GM18951 (cell line): ENCODE data around the gene IGSF9B.

Source experiments
- POLR2A ChIP-seq: IDR thresholded peaks from 4 replicates; pipeline ENCODE4 v1.6.1; 2011; ENCODE audit warnings: mild to moderate bottlenecking; ENCODE audit not compliant: insufficient read length, insufficient read depth; ENCODE audit errors: extremely low read depth
- in situ Hi-C: fragments of 300-500 bp; cut with MboI; formaldehyde crosslinking; loops from one replicate; pipeline ENCODE4 v1.12.0; 2022; ENCODE audit warnings: low sequenced_read_pairs, mixed read lengths, inconsistent platforms; ENCODE audit not compliant: unreplicated experiment

Gene IGSF9B

DNA sequence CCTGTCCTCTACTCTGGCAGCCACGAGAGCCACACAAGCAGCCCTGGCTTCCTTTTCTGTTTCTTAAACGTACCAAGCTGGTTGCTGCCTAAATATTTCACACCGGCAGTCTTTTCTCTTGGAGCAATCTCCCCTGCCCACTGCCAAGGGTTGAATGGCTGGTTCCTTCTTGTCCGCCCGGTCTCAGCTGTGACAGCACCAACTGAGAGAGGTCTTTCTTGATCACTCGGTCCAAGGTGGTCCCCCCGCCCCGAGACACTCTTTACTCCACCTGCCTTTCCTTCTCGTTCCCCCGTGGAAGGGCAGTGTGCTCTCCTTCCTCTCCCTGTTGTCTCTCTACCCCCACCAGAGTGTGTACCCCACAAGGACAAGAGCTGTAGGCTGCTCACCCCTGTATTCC lies 33.7 kb upstream of the IGSF9B start:
- no peak for TF ChIP-seq POLR2A
- in situ Hi-C loops: no loop called here

DNA sequence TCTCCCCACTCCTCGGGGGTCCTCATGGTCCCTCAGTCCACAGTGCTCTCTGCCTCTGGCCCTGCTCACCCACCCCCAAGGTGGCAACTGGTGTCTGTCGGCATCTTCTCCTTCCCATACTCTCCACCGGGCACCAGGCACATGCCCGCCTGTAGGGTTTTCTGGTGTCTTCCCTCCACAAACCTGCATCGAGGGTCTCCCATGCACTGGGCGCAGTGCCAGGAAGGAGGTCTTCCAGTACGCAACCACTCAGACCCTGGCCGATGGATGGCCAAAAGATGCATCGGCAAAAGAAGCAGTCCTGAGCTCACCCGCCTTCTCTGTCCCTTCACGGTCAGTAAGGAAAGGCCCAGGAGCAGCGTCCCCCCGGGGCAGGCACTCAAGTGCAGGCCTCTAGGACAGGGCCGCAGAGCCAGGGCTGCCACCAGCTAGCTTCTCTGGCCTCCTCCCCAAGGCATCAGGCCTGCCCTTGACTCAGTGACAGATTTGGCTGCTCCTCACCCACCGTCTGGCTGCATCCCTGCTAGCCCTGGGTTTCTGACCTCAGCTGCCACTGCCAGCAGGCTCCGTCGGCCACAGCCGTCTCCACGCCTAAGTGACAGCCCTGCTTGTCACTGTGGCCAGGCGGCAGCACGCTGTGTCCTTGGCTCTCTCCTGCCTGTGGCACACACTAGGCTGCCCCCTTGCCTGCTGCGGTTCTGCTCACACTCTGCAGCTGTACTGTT lies 32.1 kb upstream of the IGSF9B start:
- TF ChIP-seq POLR2A: no peak
- in situ Hi-C loops: no loop called here

DNA sequence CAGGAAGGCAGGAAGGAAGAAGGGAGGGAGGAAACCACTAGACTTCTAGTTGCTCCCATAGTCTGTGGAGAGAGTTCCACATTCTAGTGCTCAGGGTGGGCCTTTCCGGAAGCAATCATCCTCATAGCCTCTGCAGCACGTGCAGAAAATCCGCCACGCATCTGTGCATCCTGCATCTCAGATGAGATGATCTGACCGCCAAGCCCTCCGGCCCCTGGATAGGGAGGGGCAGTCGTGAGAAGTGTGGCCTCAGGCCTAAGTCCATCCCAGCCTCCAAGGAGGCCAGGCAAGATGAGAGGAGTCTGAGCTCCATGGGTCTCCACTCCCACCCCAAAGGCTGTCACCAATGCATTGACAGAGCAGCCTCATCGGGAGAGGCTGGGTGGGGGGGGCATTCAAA lies 30.4 kb upstream of the IGSF9B start:
- no peak for TF ChIP-seq POLR2A
- in situ Hi-C loops: no loop called here

DNA sequence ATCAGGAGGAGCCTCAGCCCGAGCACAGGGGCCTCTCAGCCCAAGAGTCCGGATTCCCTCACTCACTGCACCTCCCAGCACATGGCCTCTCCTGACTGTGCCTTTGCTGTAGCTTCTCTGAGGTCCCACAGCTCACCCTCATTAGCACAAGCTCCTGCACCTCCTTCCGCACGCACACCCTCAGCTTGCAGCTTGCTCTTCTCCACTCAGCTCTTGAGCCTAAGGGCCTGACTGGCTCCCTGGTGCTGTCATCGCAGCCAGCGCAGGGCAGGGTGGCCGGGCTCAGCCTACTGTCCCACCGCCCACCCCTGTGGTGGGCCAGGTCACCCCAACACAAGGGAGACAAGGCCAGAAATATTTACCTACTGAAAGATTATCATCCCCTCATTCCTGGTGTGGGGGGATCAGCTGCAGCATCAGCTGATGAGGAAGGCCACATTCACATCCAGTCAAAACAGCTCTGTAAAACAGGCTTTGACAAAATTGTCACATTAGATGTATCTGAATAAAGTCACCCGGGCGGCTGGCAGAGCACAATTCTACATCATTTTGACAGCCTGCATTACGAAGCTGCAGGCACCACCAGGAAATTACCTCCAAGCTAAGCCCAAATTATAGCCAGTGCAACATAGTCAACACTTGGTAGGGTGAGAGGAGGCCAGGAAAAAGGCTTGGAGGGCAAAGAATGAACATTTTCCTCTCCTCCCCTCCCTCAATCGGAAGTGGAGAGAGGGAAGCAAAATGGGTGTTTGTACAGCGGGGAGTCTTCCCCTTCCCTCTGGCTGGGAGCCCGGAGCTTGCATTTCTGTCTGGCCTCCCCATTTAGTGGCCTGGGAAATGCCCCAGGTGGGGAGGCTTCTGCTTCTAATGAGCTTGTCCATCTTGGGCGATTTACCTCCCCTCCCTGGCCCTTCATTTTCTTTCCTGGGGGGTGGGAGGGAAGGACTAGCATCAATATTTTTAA lies 29.5 kb upstream of the IGSF9B start:
- TF ChIP-seq POLR2A: no peak
- in situ Hi-C loops: no loop called here

DNA sequence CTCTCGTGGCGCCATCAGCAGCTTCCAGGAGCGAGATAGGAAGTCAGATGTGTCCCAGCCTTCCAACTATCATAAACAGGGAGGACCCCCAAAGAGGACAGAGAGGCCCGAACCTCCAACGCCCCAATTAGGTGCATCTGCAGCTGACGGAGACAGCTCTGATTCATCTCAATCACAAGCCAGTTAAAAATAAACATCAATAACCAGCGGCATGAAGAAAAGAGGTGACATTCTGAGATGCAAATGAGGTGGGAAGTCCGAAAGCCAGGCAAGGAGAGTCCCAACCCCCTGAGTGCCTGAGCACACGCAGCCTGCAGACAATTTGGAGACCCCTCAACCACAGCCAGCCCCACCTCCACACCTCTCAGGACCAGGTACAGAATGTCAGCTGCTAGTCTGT lies 28.1 kb upstream of the IGSF9B start:
- in situ Hi-C loops: no loop called here
- no peak for TF ChIP-seq POLR2A

DNA sequence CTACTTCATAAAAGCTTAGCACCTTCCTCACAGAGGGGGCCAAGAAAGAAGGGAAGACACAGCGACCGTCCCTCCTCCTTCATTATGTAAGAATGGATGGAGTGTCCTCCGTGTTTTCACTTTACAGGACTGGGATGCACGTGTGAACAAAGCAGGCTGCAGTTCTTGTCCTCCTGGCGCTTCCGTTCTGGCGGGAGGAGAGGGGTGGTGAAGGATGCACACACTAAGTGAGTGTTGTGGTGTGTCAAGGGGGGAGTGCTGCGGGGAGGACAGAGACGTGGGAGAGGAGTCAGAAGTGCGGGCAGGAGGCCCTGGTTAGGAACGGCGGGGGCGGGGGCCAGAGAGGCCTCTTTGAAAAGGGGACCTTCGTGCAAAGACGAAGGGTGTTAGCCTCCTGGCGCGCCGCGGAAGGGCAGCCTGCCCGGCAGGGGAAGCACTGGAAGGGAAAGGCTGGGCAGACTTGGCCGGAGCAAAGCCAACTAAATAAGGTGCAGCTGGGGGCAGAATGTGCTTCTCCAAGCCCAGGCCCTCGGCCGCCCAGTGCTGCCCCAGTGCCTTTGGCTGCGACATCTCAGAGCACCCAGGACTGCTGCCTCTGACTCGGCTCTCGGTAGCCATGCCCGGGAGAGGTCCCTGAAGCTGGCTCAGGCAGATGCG lies 27.0 kb upstream of the IGSF9B start:
- no peak for TF ChIP-seq POLR2A
- in situ Hi-C loops: no loop called here

DNA sequence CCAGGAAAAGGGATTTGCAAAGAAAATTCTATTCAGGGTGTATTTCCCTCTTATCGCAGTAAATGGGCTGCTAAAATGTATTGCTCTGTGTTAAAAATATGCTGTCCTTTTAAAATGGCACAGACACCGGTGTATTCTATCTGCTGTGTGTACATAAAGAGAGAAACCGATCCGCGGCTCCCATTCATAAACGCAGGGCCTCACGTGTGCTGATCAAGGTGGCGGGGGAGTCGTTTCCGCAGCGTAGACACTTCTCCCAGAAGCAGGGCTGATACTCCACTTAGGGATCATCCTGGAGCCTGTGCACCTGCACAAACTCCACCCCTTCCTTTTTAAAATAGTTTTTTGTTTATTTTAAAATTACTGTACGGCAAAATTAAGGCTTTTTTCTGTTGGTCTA lies 26.1 kb upstream of the IGSF9B start:
- TF ChIP-seq POLR2A: no peak
- in situ Hi-C loops: no loop called here

DNA sequence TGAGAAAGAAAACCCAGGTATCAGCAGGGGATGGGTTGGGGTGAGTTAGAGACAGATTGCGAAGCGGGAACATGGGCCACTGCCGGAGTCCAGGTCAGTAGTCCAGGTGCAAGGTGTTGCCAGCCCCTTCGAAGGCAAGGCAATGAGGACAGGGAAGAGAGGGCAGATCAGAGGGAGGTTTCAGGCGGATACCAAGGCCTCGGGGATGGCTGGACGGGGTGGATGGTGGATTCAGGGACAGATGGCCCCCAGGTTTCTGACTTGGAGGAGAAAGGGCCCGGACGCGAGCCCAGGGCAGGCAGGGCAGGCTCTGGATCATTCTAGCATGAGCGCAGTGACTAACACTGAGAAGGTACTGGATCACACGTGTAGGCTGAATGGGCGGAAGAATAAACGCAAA lies 25.4 kb upstream of the IGSF9B start:
- in situ Hi-C loops: no loop called here
- no peak for TF ChIP-seq POLR2A

DNA sequence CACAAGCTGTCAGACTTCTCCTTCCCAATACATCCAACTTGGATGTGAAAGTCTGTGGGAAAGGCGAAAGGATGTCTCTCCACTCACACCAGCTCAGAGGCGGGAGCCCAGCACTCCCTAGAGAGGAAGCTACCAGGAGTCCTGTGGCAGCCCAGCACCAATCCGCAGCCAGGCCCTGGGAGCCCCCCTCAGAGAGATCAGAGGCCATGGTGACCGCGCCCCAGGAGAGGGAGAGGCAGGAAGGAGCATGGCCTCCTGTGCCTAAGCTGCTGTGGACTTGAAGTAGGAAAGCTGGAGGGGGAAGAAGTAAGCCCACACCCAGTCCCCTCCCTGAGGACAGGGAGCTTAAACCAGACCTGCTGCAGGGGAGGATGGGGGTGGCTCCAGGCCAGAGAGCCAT lies 24.4 kb upstream of the IGSF9B start:
- TF ChIP-seq POLR2A: no peak
- in situ Hi-C loops: no loop called here

DNA sequence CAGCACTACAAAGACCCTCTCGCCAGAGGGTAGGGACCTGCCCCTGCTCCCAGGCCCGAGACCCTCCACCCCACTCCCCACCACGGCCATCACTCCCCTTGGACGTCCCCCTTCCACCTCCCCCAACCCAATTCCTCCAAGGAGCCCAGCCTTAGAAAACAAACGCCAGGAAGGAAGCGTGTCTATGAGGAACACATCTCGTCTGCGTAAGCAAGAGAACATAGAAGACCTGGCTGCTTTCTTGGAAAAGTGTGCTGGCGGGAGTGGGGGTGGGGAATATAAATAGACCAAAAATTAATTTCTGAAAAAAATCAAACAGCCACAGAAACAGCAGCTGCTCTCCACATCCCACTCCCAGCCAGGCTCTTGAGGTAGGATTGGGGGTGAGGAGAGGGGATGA lies 23.9 kb upstream of the IGSF9B start:
- in situ Hi-C loops: no loop called here
- no peak for TF ChIP-seq POLR2A

DNA sequence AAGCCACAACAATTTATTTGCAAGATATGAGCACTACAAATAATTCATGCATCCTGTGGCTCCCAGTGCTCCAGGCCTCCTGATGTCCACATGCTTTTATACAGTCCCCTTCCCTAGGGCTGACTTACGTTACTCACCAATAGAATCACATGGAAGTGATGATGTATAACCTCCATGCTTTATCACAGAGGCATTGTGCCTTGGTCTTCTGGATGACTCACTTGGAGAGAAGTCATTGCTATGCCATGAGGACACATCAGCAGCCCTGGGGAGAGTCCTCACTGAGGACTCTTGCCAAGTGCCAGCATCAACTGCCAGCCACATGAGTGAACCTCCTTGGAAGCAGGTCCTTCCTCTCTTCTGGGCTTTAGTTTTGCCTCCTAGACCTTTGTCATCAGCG lies 22.0 kb upstream of the IGSF9B start:
- TF ChIP-seq POLR2A: no peak
- in situ Hi-C loops: no loop called here

DNA sequence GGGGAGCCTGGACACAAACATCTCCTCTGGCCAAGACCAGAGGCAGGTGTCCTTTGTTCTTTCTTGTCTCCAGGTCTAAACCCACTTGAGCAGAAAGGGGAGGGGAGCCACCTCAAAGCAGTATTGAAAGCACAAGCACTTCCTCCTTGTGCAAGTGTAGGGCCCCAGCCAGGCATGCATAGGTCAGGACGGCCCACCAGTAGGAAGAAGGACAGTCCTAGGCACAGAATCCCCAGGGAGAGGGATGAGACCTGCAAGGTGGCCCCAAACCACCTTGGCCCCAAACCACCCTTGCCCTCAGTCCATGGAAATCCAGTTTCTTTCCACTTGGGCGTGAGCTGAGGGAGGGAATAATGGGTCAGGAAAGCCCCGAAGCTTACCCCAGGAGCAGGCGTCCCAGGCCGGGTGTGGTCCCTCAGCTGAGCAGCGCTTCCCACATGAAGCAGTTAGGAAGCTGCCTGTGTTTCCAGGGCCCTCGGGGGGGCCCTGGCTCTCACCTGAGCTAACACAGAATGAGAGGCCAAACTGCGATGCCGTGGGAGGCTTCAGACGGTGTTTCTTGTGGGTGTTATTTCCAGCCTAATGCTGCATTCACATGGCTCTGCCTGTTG lies 20.4 kb upstream of the IGSF9B start:
- in situ Hi-C loops: no loop called here
- no peak for TF ChIP-seq POLR2A

DNA sequence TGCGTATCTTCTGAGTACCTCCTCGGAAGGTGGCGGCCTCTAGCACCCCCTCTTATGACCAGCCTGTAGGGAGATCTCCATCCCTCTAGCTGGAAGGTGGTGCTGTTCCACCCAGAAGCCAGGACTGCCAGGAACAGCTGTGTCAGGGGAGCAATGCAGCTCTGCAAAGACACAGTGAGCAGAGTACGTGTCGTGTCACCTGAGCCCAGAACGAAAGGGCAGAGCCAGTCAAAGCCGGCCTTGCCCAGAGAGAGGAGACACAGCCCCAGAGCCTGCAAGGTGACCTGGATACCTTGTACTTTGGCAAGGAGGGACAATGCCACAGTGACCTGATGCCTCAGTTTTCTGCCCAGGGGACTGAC lies 18.7 kb upstream of the IGSF9B start:
- in situ Hi-C loops: no loop called here
- no peak for TF ChIP-seq POLR2A
